GM19043 (cell line): ENCODE measurements around the gene NR5A2.

Experiments
- ATAC-seq: cut with Tn5 transposase; IDR thresholded peaks from one replicate; pipeline ENCODE4 v1.9.1; 2021; ENCODE audit warnings: low read depth; ENCODE audit not compliant: unreplicated experiment

NR5A2 gene

DNA sequence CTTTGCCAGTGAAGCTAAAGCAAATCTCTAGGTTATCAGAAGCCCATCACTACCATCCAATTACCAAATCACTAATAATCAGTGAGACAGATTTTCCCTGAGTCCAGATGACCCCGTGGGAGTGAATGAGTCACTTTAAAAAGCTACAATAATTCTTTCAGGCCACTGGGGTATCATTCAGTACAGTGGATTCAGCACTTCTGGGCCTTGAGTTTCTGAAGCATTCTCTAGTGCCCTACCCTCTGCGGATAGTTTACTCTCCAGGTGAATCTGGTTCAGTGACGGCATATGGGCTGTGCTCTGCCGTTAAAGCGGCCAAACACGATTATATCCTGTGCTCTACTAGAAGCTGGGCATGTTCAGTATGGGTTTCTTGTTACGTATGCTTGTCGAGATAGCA is 26.1 kb downstream of the NR5A2 start:
- ATAC-seq, result no peak

- ATAC-seq, result no peak
Measured at GRCh38 chr1:200058341-200058740, 30.8 kb downstream of the NR5A2 start.

GRCh38 chr1:200062143-200062542 is 34.6 kb downstream of the NR5A2 start:
- no peak for ATAC-seq

GRCh38 chr1:200072636-200073285 is 45.3 kb downstream of the NR5A2 start:
- ATAC-seq, result peak; percentile 94

- peak; percentile 30 for ATAC-seq
Measured at GRCh38 chr1:200073286-200073637, 45.8 kb downstream of the NR5A2 start.

- no peak for ATAC-seq
Measured at GRCh38 chr1:200075522-200075921, 48.0 kb downstream of the NR5A2 start.

DNA sequence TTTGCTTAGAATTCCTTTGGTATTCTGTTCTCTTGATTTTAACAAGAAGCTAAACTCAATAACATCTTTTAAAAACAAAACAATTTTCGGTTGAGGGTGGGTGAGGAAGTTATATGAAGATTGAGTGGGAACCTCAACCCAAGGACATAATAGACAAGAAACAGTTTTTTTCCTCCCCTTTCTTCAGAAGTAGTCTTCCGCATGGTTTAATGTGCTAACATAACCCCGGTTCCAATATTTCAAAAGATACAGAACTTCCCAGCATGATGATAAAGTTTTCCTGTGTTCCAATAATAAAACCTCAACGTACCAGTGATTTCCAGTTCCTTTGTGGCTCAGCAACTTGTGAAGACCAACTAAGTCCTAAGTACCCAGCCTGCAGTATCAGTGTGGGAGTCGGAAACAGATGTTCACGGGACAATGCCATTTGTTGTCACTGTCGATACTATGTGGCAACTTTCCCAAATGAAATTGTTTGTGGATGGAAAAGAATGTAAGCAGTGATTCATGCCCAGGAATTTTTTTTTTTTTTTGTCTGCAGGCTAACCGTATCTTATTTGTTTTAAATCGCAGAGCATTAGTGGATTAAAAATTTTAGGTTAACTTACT is 48.5 kb downstream of the NR5A2 start:
- ATAC-seq, result no peak

DNA sequence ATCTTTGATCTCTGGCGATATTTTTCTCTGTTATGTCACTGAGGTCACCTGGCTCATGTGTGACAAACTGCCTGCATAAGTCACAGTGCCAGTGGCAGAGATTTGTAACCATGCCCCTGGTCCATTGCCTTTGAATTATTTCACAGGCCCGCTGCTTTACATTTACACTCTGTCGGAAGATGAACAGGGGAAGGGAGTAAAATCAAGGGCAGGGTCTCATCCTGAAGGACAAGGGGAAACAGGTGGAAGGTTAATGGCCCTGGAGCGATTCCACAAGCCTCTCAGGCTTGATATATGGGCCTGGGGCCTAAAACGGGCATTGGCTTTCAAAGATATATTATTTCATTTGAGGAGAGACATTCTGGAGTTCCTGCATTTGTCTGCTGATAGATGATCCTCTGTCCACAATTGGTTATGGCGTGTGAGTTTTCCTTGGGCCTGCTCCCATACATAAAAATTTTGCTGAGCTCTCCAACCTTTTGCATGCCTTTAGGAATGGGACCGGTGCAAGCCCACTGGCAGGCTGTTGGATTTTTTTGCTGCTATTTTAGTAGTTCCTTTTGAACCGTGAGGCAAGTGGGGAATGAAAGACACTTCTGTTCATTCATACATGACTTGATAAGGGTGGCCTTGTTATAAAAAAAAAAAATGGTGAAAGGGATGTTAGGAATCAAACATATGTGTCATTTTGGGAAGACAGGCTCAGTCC is 51.9 kb downstream of the NR5A2 start:
- no peak for ATAC-seq

DNA sequence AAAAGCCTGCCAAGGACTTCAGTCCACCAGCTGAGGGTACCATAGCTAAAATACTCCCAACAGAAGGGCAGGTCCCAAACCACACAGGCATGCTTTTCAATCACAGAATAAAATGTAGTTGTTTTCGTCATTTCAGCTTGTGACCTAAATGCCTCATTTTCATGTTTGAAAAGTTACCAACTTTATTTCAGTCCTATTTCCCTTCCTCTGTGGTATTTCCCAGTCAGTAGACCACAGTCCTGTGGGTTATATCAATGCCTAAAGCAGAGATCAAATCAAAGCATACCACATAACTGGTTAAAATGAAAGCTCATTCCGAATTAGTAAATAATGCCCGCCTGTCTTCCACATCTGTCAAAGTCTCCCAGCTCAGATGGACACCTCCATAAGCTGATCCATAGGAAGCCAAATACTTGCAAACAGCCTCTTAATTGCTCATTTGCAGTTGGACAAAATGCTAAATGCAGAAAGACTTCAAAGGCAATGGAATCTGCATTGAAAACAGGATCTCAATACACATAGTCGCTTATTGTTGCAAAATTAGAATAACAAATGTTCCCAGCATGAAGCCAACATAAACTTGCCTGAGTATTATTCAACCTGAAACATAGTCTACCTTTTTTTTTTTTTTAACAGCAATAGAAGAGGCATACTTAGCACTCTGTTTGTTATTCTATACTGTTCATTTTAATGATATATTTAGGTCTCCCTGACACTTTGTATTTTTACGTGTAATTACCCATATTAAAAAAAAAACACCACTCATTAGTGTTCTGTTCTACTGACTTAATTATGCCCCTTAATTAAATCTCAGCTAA is 53.9 kb downstream of the NR5A2 start:
- no peak for ATAC-seq

DNA sequence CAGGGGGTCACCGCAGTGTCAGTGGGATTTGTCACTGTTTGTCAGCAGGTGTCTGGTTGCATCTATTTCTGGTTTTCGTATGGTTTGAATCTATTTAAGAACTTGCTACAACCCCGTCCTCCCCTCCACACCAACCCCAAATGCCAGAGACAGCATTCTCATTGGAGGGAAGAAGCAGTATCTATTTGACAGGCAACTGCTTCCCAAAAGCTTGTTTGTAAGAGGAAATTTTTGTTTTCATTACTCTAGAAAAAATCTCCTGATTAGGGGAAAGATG is 54.4 kb downstream of the NR5A2 start:
- no peak for ATAC-seq

GRCh38 chr1:200082329-200082728 is 54.8 kb downstream of the NR5A2 start:
- no peak for ATAC-seq

GRCh38 chr1:200090252-200091159 is 63.0 kb downstream of the NR5A2 start:
- ATAC-seq, result no peak

DNA sequence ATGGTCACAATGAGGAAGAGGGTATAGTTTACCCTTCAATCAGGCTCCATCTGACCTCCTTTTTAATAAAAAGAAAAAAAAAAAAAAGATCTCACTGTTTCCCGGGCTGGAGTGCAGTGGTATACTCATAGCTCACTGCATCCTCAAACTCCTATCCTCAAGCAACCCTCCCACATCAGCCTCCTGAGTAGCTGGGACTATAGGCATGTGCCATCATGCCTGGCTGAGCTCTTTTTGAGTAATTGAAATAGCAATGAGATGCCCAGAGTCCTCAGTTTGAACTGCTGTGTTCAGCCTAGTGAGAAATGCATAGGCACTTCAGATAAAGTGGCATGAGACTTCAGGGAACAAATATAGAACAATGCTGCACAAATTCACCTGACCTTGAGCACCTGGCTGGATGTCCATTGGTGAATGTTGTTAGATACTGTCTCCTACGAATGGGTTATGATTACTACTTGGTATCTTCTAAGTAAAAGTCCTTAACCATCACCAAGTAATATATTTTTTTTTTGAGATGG is 67.6 kb downstream of the NR5A2 start:
- no peak for ATAC-seq

GRCh38 chr1:200096774-200097173 is 69.3 kb downstream of the NR5A2 start:
- no peak for ATAC-seq

GRCh38 chr1:200099040-200099439 is 71.5 kb downstream of the NR5A2 start:
- ATAC-seq, result no peak

- ATAC-seq, result no peak
Measured at GRCh38 chr1:200103966-200104583, 76.6 kb downstream of the NR5A2 start.

- ATAC-seq, result no peak
Measured at GRCh38 chr1:200107004-200107470, 79.5 kb downstream of the NR5A2 start.

- no peak for ATAC-seq
Measured at GRCh38 chr1:200108659-200109058, 81.1 kb downstream of the NR5A2 start.

- ATAC-seq, result no peak
Measured at GRCh38 chr1:200112290-200112689, 84.8 kb downstream of the NR5A2 start.

GRCh38 chr1:200115532-200115931 is 88.0 kb downstream of the NR5A2 start:
- ATAC-seq, result no peak
